Liver (tissue), 9 donors: ENCODE data around the gene CAVIN4. TPM values are rescaled to one million over a fixed set of nuclear protein-coding genes. Genes with fewer than 3 reads are reported as not detected.

Source experiments
- DNase-seq: peaks from one replicate; pipeline ENCODE4 v3.0.0-alpha.2; 2017; ENCODE audit warnings: low spot score
- H3K27ac ChIP-seq, 2 donors: one replicate each; pipeline ENCODE4 v1.7.0; 2013; ENCODE audit warnings: inconsistent platforms in 2 of 2, low read length in 2 of 2, control low read depth in 1 of 2, low read depth in 1 of 2, mild to moderate bottlenecking in 1 of 2
- H3K27me3 ChIP-seq, 4 donors: one replicate each; pipeline versions ENCODE4 v1.6.1 to v1.7.0; 2013; ENCODE audit warnings: low read length in 3 of 4, inconsistent platforms in 1 of 4, mild to moderate bottlenecking in 1 of 4, moderate library complexity in 1 of 4; ENCODE audit not compliant: control insufficient read depth in 4 of 4, insufficient read depth in 4 of 4
- H3K36me3 ChIP-seq, 4 donors: one replicate each; pipeline versions ENCODE4 v1.6.1 to v1.7.0; 2013; ENCODE audit warnings: low read length in 3 of 4, mild to moderate bottlenecking in 3 of 4, low read depth in 1 of 4, moderate library complexity in 1 of 4; ENCODE audit not compliant: control insufficient read depth in 4 of 4, insufficient read depth in 3 of 4
- H3K4me1 ChIP-seq, 4 donors: one replicate each; pipeline versions ENCODE4 v1.6.1 to v1.7.0; 2013; ENCODE audit warnings: low read length in 3 of 4, mild to moderate bottlenecking in 3 of 4, moderate library complexity in 1 of 4; ENCODE audit not compliant: control insufficient read depth in 4 of 4, insufficient read depth in 4 of 4
- H3K4me3 ChIP-seq, 3 donors: one replicate each; pipeline versions ENCODE4 v1.6.1 to v1.7.0; 2013; ENCODE audit warnings: low read length in 3 of 3, control low read depth in 1 of 3, low read depth in 1 of 3, mild to moderate bottlenecking in 1 of 3
- H3K9ac ChIP-seq, 2 donors: one replicate each; pipeline ENCODE4 v1.7.0; 2013; ENCODE audit warnings: low read length in 2 of 2, mild to moderate bottlenecking in 2 of 2, moderate library complexity in 2 of 2, control low read depth in 1 of 2, low read depth in 1 of 2
- H3K9me3 ChIP-seq, 4 donors: one replicate each; pipeline versions ENCODE4 v1.6.1 to v1.7.0; 2013; ENCODE audit warnings: low read length in 3 of 4; ENCODE audit not compliant: control insufficient read depth in 4 of 4
- ATF3 ChIP-seq: IDR thresholded peaks from 2 replicates; pipeline ENCODE4 v1.6.1; 2016; ENCODE audit warnings: antibody characterized with exemption
- EGR1 ChIP-seq, 2 donors: IDR thresholded peaks; 2 replicates each; pipeline ENCODE4 v1.6.1; 2016 to 2018; ENCODE audit warnings: antibody characterized with exemption in 2 of 2, low read depth in 2 of 2
- FOXA1 ChIP-seq: IDR thresholded peaks from 2 replicates; pipeline ENCODE4 v1.6.1; 2016; ENCODE audit warnings: antibody characterized with exemption
- FOXA2 ChIP-seq: IDR thresholded peaks from 2 replicates; pipeline ENCODE4 v1.6.1; 2016; ENCODE audit warnings: antibody characterized with exemption
- GABPA ChIP-seq, 2 donors: IDR thresholded peaks in 1 of 2; conservative IDR thresholded peaks in 1 of 2; 2 replicates each; pipeline ENCODE4 v1.6.1; 2016; ENCODE audit warnings: antibody characterized with exemption in 2 of 2, mild to moderate bottlenecking in 1 of 2, moderate library complexity in 1 of 2
- HNF4A ChIP-seq, 2 donors: conservative IDR thresholded peaks; 2 replicates each; pipeline ENCODE4 v1.6.1; 2016; ENCODE audit warnings: antibody characterized with exemption in 2 of 2, mild to moderate bottlenecking in 2 of 2
- HNF4G ChIP-seq: IDR thresholded peaks from 2 replicates; pipeline ENCODE4 v1.6.1; 2016; ENCODE audit warnings: antibody characterized with exemption
- JUND ChIP-seq, 2 donors: IDR thresholded peaks; 2 replicates each; pipeline ENCODE4 v1.6.1; 2016; ENCODE audit warnings: antibody characterized with exemption in 2 of 2
- MAX ChIP-seq: IDR thresholded peaks from 2 replicates; pipeline ENCODE4 v1.6.1; 2016; ENCODE audit warnings: antibody characterized with exemption
- NR2F2 ChIP-seq: IDR thresholded peaks from 2 replicates; pipeline ENCODE4 v1.6.1; 2016; ENCODE audit warnings: antibody characterized with exemption
- RAD21 ChIP-seq, 2 donors: IDR thresholded peaks; 2 replicates each; pipeline ENCODE4 v1.6.1; 2016; ENCODE audit warnings: antibody characterized with exemption in 2 of 2, mild to moderate bottlenecking in 2 of 2
- RXRA ChIP-seq, 2 donors: IDR thresholded peaks; 2 replicates each; pipeline ENCODE4 v1.6.1; 2017 to 2018; ENCODE audit warnings: antibody characterized with exemption in 2 of 2, mild to moderate bottlenecking in 1 of 2
- SP1 ChIP-seq: IDR thresholded peaks from 2 replicates; pipeline ENCODE4 v1.6.1; 2018; ENCODE audit warnings: antibody characterized with exemption, mild to moderate bottlenecking
- TAF1 ChIP-seq: conservative IDR thresholded peaks from 2 replicates; pipeline ENCODE4 v1.6.1; 2016; ENCODE audit warnings: antibody characterized with exemption, mild to moderate bottlenecking
- YY1 ChIP-seq: IDR thresholded peaks from 2 replicates; pipeline ENCODE4 v1.6.1; 2016; ENCODE audit warnings: antibody characterized with exemption, mild to moderate bottlenecking
- ZBTB33 ChIP-seq: IDR thresholded peaks from 2 replicates; pipeline ENCODE4 v1.6.1; 2016; ENCODE audit warnings: antibody characterized with exemption
- WGBS: extraction: QIAGEN DNeasy Blood & Tissue Kit; methylation state at CpG from one replicate; pipeline ENCODE4 v1.1.7; 2013; 5-methylcytosine and 5-hydroxymethylcytosine counted together
- polyA plus RNA-seq, 2 donors: library from polyadenylated mRNA; stranded (reverse) in 1 of 2; unstranded in 1 of 2; fragments of 200-250 nt in 1 of 2; fragments of >200 nt in 1 of 2; fragmentation: Nextera tagmentation in 1 of 2; extraction: Ambion mirVana in 1 of 2; gene quantifications; one replicate each; pipeline versions ENCODE4 v1.2.1 to v1.2.3, GENCODE V29; 2013 to 2015
- total RNA-seq, 2 donors: library from RNA; depleted of rRNA; stranded (reverse); fragments of >200 nt; gene quantifications; one replicate each; pipeline ENCODE4 v1.2.3, GENCODE V29; 2014
- TF ChIP-seq, protein P1 (sequence below): IDR thresholded peaks from 2 replicates; pipeline ENCODE4 v1.6.1; 2016; ENCODE audit warnings: antibody characterized with exemption, mild to moderate bottlenecking
- TF ChIP-seq, protein P2 (sequence below): fragments of 150-350 bp; IDR thresholded peaks from 2 replicates; pipeline ENCODE4 v1.5.1; 2017; ENCODE audit warnings: improper control_type of control experiment, low read depth, low read length; ENCODE audit not compliant: missing input control
- donor health status: healthy.
- donor health status: healthy.
- donor health status: healthy.
- donor health status: healthy.
- donor health status: healthy.

Gene CAVIN4
- total and polyA plus RNA-seq, 4 donors, result 0.05 to 0.08 (median 0.06) TPM

DNA sequence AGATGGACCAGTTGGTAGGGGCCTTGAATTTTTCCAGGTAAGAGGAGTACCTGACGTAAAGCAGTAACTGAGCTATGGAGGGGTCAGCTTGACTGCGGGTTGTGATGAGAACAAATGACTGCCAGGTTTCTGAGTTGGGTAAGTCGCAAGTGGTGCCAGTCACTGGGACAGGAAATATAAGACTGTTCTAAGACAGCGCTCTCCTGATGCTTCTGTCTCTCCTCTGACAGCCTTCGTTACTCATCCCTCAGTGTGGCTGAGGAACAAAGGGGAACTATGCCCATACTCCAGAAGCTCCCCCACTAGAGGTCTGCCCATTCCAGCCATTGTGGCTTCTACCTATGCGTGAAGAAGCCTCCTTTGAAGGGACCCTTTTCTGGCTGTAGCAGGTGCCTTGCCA, 13.3 kb downstream of the CAVIN4 start:
- Histone ChIP-seq H3K4me3 (no peak overlapping the region), H3K36me3 (no peaks in the 10 kb centered on the region), H3K27ac (no peak overlapping the region), H3K9ac (no peak overlapping the region), H3K9me3 (no peaks in the 10 kb centered on the region), H3K4me1 (no peaks in the 10 kb centered on the region), H3K27me3 (no peaks in the 10 kb centered on the region)
- no peak for DNase-seq
- 95% methylated on average over 6 of the region's 6 CpGs for WGBS
- no peak for TF ChIP-seq FOXA2
- TF ChIP-seq NR2F2, result no peak
- no peak for TF ChIP-seq MAX
- no peak for TF ChIP-seq EGR1 (IDR thresholded peaks at IDR 0.05; ENCODE audit: low read depth in 2 of 2)
- TF ChIP-seq ZBTB33, result no peak
- TF ChIP-seq ATF3, result no peak
- no peak for TF ChIP-seq HNF4A (conservative IDR thresholded peaks at IDR 0.05)
- TF ChIP-seq RAD21 (IDR thresholded peaks at IDR 0.05), result no peak
- TF ChIP-seq RXRA (IDR thresholded peaks at IDR 0.05), result no peak

DNA sequence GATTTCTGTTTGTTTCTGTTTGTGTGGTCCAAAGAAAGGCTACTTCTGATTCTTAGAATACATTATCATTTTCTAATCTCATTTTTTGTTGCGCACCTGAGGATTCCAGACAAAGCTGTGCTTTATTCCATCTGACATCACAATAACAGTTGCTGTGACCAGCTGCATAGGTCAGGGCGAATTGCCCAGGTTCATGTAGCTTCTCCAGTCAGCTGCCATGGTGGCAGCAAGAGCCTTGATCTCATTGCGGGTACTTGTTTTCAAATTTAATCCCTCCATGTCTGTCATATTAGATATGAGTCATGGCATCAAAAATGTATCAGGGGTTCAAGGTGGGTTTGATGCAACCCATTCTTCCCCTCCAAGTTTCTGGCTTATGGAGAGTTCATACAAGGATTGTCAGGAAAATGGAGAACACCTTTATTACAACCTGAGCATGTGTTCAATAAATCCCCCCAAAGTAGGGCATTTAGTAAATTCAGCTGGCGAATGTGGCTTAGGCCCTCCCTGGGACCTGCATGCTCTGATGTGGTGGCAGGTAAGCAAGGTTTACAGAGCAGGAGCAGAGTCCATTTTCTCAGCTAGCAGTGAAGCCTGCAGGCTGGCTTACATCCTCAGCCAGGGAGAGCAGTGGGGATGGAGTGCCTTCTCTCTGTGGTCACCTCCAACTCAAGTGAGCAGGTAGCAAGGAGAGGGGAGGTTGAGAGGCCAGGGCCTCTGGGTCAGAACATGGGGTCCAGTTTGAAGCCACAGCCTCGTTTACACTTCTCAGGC, 13.9 kb downstream of the CAVIN4 start:
- no peaks in the 10 kb centered on the region for H3K9me3 ChIP-seq
- WGBS, result 88% methylated on average over 5 of the region's 5 CpGs
- no peaks in the 10 kb centered on the region for H3K4me1 ChIP-seq
- H3K27ac ChIP-seq, result no peak overlapping the region
- H3K27me3 ChIP-seq, result no peaks in the 10 kb centered on the region
- no peak overlapping the region for H3K4me3 ChIP-seq
- no peak overlapping the region for H3K9ac ChIP-seq
- TF ChIP-seq NR2F2 (no peak), RAD21 (IDR thresholded peaks at IDR 0.05) (no peak), HNF4G (no peak), MAX (no peak), GABPA (IDR thresholded peaks at IDR 0.05 in 1 of 2, conservative IDR thresholded peaks at IDR 0.05 in 1 of 2) (no peak), RXRA (IDR thresholded peaks at IDR 0.05) (no peak), ZBTB33 (no peak), TAF1 (no peak), SP1 (no peak), ATF3 (no peak), JUND (IDR thresholded peaks at IDR 0.05) (no peak), YY1 (no peak), EGR1 (IDR thresholded peaks at IDR 0.05; ENCODE audit: low read depth in 2 of 2) (no peak), HNF4A (conservative IDR thresholded peaks at IDR 0.05) (no peak), FOXA2 (no peak), FOXA1 (no peak)
- TF ChIP-seq, protein P1, sequence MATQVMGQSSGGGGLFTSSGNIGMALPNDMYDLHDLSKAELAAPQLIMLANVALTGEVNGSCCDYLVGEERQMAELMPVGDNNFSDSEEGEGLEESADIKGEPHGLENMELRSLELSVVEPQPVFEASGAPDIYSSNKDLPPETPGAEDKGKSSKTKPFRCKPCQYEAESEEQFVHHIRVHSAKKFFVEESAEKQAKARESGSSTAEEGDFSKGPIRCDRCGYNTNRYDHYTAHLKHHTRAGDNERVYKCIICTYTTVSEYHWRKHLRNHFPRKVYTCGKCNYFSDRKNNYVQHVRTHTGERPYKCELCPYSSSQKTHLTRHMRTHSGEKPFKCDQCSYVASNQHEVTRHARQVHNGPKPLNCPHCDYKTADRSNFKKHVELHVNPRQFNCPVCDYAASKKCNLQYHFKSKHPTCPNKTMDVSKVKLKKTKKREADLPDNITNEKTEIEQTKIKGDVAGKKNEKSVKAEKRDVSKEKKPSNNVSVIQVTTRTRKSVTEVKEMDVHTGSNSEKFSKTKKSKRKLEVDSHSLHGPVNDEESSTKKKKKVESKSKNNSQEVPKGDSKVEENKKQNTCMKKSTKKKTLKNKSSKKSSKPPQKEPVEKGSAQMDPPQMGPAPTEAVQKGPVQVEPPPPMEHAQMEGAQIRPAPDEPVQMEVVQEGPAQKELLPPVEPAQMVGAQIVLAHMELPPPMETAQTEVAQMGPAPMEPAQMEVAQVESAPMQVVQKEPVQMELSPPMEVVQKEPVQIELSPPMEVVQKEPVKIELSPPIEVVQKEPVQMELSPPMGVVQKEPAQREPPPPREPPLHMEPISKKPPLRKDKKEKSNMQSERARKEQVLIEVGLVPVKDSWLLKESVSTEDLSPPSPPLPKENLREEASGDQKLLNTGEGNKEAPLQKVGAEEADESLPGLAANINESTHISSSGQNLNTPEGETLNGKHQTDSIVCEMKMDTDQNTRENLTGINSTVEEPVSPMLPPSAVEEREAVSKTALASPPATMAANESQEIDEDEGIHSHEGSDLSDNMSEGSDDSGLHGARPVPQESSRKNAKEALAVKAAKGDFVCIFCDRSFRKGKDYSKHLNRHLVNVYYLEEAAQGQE, result no peak
- TF ChIP-seq, protein P2, sequence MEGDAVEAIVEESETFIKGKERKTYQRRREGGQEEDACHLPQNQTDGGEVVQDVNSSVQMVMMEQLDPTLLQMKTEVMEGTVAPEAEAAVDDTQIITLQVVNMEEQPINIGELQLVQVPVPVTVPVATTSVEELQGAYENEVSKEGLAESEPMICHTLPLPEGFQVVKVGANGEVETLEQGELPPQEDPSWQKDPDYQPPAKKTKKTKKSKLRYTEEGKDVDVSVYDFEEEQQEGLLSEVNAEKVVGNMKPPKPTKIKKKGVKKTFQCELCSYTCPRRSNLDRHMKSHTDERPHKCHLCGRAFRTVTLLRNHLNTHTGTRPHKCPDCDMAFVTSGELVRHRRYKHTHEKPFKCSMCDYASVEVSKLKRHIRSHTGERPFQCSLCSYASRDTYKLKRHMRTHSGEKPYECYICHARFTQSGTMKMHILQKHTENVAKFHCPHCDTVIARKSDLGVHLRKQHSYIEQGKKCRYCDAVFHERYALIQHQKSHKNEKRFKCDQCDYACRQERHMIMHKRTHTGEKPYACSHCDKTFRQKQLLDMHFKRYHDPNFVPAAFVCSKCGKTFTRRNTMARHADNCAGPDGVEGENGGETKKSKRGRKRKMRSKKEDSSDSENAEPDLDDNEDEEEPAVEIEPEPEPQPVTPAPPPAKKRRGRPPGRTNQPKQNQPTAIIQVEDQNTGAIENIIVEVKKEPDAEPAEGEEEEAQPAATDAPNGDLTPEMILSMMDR, result no peak
- H3K36me3 ChIP-seq, result no peaks in the 10 kb centered on the region
- DNase-seq, result no peak
